HL-60 (cell line): ENCODE data around the gene POLN.

Experiments
- DNase-seq, 2 experiments: peaks; one replicate each; pipeline ENCODE4 v3.0.0-alpha.2; 2010 to 2020; ENCODE audit warnings: low read depth in 1 of 2, low spot score in 1 of 2
- H3K27ac ChIP-seq: fragments of 250-450 bp; sonication (Bioruptor Pico); replicated peaks from 2 replicates; pipeline ENCODE4 v1.5.1; 2020; ENCODE audit warnings: mild to moderate bottlenecking, moderate library complexity
- H3K27me3 ChIP-seq: fragments of 250-450 bp; sonication (Bioruptor Pico); 2 replicates; pipeline ENCODE4 v1.5.1; 2021; ENCODE audit warnings: mild to moderate bottlenecking, moderate library complexity; ENCODE audit not compliant: insufficient read depth, poor library complexity, severe bottlenecking
- H3K4me3 ChIP-seq: replicated peaks from 2 replicates; pipeline ENCODE4 v1.5.1; 2011; ENCODE audit warnings: mild to moderate bottlenecking, control low read depth, low read length; ENCODE audit not compliant: insufficient read depth
- CTCF ChIP-seq: IDR thresholded peaks from one replicate; pipeline ENCODE4 v1.5.1; 2011; ENCODE audit warnings: low read length, control low read depth, inconsistent platforms; ENCODE audit not compliant: insufficient read depth
- GABPA ChIP-seq: IDR thresholded peaks from 2 replicates; pipeline ENCODE4 v1.6.1; 2012; ENCODE audit warnings: low read depth
- POLR2AphosphoS5 ChIP-seq: IDR thresholded peaks from 2 replicates; pipeline ENCODE4 v1.6.1; 2012; ENCODE audit warnings: low read depth
- REST ChIP-seq: IDR thresholded peaks from 2 replicates; pipeline ENCODE4 v1.6.1; 2012; ENCODE audit warnings: low read depth; ENCODE audit not compliant: insufficient replicate concordance
- SPI1 ChIP-seq: IDR thresholded peaks from 2 replicates; pipeline ENCODE4 v1.6.1; 2012; ENCODE audit warnings: low read depth, mild to moderate bottlenecking, borderline replicate concordance

The POLN gene

GRCh38 chr4:2065106-2065930, 176.6 kb downstream of the POLN start:
- Histone ChIP-seq H3K27ac (no peak overlapping the region), H3K27me3 (no peaks in the 10 kb centered on the region), H3K4me3 (no peak overlapping the region)
- TF ChIP-seq REST, result no peak
- TF ChIP-seq GABPA, result no peak
- no peak for TF ChIP-seq SPI1
- TF ChIP-seq POLR2AphosphoS5, result no peak
- TF ChIP-seq CTCF, result no peak
- DNase-seq, result no peak

GRCh38 chr4:2064276-2064991, 177.5 kb downstream of the POLN start:
- no peak overlapping the region for H3K4me3 ChIP-seq
- no peak for DNase-seq
- H3K27ac ChIP-seq, result no peak overlapping the region
- TF ChIP-seq REST (no peak), SPI1 (no peak), CTCF (no peak), POLR2AphosphoS5 (no peak), GABPA (no peak)
- peaks cover 2% of the 10 kb centered on the region for H3K27me3 ChIP-seq

GRCh38 chr4:2063557-2064275, 178.2 kb downstream of the POLN start:
- H3K27me3 ChIP-seq, result peaks cover 2% of the 10 kb centered on the region
- H3K27ac ChIP-seq, result no peak overlapping the region
- no peak overlapping the region for H3K4me3 ChIP-seq
- DNase-seq, result no peak
- TF ChIP-seq GABPA (no peak), SPI1 (no peak), POLR2AphosphoS5 (no peak), REST (no peak), CTCF (no peak)
